Fibroblast of mammary gland (primary cell): ENCODE measurements around the gene ZNF423.
A peak's percentile ranks its signal among the peaks of the same experiment; 100 is the strongest.

Experiments
- DNase-seq: peaks from one replicate; pipeline ENCODE4 v3.0.0-alpha.2; 2010; ENCODE audit warnings: low read depth
- H3K4me3 ChIP-seq: 2 replicates; pipeline ENCODE4 v1.5.1; 2011; ENCODE audit warnings: low read depth, mild to moderate bottlenecking, low read length, moderate library complexity; ENCODE audit not compliant: control insufficient read depth
- TF ChIP-seq, protein P1 (sequence below): conservative IDR thresholded peaks from 2 replicates; pipeline ENCODE4 v1.5.1; 2011; ENCODE audit warnings: low read depth, low read length, inconsistent platforms; ENCODE audit not compliant: control insufficient read depth, insufficient read depth

The ZNF423 gene

DNA sequence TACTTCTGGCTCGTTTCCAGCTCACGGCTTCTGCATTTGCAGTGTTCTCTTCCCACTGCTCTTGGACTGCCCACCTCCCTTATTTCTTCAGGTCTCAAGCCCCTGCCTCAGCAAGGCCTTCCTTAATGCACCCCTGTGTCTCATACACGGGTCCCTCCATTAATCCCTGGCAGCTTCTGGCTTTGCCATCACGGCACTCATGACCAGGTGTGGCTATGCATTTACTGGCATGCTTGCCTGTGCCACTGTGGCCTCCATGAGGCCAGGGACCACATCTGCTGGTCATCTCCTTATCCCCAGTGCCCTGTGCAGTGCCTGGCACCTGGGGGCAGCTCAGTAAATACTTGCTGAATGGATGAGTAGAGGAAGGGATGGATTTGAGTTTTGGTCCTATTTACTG is 368.2 kb downstream of the ZNF423 start:
- TF ChIP-seq, protein P1, sequence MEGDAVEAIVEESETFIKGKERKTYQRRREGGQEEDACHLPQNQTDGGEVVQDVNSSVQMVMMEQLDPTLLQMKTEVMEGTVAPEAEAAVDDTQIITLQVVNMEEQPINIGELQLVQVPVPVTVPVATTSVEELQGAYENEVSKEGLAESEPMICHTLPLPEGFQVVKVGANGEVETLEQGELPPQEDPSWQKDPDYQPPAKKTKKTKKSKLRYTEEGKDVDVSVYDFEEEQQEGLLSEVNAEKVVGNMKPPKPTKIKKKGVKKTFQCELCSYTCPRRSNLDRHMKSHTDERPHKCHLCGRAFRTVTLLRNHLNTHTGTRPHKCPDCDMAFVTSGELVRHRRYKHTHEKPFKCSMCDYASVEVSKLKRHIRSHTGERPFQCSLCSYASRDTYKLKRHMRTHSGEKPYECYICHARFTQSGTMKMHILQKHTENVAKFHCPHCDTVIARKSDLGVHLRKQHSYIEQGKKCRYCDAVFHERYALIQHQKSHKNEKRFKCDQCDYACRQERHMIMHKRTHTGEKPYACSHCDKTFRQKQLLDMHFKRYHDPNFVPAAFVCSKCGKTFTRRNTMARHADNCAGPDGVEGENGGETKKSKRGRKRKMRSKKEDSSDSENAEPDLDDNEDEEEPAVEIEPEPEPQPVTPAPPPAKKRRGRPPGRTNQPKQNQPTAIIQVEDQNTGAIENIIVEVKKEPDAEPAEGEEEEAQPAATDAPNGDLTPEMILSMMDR = no peak
- DNase-seq = no peak
- H3K4me3 ChIP-seq = no peak overlapping the region

DNA sequence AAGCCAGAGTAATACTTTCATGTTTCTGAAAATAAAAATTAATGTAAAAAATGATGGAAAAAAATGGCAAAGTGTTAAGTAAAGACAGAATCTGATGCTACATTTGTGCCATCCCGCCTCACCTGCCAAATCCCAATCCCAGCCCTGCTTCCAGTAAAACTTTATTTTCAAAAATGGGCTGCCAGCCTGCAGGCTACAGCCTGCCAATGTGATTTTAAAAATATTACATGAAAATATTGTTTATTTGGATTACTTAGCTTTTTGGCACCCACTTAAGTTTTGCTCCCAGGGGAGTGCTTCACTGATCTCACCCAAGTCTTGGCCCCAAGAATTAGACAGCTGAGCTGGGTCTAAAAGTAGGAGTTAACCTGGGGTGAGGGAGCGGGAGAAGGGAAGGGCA is 369.5 kb downstream of the ZNF423 start:
- TF ChIP-seq, protein P1 = no peak
- no peak overlapping the region for H3K4me3 ChIP-seq
- DNase-seq = no peak

DNA sequence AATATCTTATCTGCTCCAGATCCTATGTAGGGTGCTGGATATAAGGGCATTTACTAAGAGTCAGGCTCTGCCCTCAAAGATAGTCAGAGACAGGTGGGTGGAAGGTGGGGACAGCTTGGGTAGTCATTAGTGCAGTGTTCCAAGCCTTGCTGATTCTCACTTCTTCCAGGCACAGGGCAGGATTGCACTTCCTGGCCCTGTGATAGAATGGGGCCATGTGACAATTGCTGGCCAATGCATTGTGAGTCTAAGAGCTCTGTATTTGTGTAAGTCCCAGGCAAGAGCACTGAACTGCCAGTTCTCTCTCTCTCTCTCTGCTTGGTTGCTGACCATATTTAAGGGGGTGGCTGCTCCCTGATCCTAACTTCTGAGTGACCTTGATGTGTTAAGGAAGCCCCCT is 370.2 kb downstream of the ZNF423 start:
- DNase-seq = no peak
- TF ChIP-seq, protein P1 = no peak
- H3K4me3 ChIP-seq = no peak overlapping the region

DNA sequence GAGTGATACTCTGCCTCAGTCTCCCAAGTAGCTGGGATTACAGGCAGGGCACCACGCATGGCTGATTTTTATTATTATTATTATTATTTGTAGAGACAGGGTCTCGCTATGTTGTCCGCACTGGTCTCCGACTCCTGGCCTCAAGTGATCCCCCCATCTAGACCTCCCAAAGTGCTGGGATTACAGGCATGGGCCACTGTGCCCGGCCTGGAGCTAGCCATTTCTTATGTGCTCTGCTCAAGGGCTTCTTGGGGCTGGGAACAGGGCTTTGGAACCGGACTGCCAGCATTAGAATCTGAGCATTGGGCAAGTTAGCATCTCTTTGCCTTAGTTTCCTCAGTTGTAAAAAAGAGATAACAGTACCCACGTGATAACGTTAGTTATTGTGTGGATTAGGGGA is 371.0 kb downstream of the ZNF423 start:
- DNase-seq = no peak
- TF ChIP-seq, protein P1 = no peak
- no peak overlapping the region for H3K4me3 ChIP-seq

DNA sequence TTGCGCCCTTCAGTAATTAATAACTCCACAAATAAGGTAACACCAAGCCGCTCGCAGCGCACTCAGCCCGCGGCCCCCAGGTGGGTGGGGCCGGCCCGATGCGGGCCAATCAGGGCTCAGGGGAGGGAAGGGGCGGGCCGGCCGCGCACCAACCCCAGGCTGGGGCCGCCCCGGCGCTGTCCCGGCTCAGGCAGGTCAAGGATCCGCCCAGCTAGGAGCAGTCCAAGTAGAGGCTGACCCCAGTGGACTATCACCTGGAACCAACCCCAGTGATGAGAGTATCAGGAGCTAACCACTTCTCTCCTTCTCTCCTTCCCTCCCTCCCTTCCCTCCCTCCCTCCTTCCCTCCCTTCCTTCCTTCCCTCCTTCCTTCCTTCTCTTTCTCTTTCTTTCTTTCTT is 371.5 kb downstream of the ZNF423 start:
- DNase-seq = peak; percentile 2
- TF ChIP-seq, protein P1 = no peak
- H3K4me3 ChIP-seq = no peak overlapping the region

DNA sequence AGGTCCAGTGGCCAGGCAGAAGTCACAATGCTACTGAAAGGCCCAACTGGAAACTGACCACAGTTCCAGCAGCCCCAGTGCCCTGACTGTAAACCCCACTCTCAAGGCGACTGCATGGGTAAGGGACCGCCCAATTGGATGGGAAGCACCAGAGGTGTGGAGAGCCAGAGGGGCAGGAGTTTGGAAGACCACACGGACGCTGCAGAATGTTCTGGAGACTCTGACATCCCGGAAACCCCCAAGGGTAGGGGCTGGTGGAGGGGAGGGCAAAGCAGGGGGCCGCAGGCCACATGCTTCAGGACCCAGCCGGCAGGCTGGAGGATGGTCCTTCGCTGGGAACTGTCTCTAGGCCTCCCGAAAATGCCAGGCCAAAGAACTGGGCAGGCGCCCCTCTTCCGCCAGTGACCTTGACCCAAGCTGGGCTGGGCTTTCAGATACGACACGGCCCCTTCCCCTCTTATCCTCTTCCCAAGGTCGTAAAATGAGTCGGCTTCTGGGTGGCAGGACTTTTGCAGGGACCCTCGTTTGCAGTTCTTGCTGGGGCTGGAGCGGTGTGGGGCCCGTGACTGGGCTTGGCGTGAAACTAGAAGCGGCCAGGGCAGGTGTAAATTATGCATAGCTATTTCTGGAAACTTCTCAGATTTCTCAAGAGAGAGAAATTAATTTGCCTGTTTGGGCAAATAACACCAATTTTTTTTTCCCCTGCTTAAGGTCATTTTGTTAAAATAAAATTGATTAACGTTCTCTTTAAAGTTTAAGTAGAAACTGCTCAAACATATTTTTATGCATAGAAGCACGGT is 372.1 kb downstream of the ZNF423 start:
- DNase-seq = no peak
- H3K4me3 ChIP-seq = no peak overlapping the region
- TF ChIP-seq, protein P1 = no peak

DNA sequence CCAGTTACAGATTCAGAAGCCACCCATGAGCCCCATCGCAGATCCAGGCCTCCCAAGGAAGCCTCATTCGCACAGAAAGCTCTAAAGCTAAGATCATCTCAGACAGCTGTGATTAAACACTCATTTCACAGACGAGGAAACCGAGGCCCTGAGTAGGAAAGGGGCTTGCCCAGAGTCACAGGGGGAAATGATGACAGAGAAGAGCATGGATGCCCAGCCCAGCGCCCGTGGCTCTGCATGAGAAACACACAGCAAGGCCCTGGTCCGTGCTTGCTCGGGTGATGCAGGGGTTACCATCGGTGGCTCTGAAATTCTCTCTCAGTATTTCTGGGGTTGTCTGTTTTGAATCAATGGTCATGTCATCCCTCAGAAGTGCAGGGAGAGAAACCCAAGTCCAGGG is 372.7 kb downstream of the ZNF423 start:
- TF ChIP-seq, protein P1 = no peak
- no peak overlapping the region for H3K4me3 ChIP-seq
- DNase-seq = no peak
